DND-41 (cell line): Measurements from ENCODE around the gene LRRIQ1.

Experiments used
- ATAC-seq: fragments of 200-7000 bp; cut with Tn5 transposase; 3 replicates; pipeline ENCODE4 v1.9.1; 2021; ENCODE audit warnings: low read depth; ENCODE audit not compliant: insufficient read depth
- DNase-seq: peaks from one replicate; pipeline ENCODE4 v3.0.0-alpha.2; 2020
- H2AFZ ChIP-seq: 2 replicates; pipeline ENCODE4 v1.6.0; 2012; ENCODE audit warnings: low read depth, low read length
- H3K27ac ChIP-seq: 2 replicates; pipeline ENCODE4 v1.5.1; 2012; ENCODE audit warnings: low read length, inconsistent platforms
- H3K27me3 ChIP-seq: fragments of 200-600 bp; sonication (generic); 2 replicates; pipeline ENCODE4 v1.6.0; 2012; ENCODE audit warnings: low read length, mild to moderate bottlenecking, inconsistent platforms; ENCODE audit not compliant: insufficient read depth, poor library complexity
- H3K36me3 ChIP-seq: 2 replicates; pipeline ENCODE4 v1.5.1; 2012; ENCODE audit warnings: low read length, inconsistent platforms; ENCODE audit not compliant: insufficient read depth
- H3K4me1 ChIP-seq: 2 replicates; pipeline ENCODE4 v1.5.1; 2012; ENCODE audit warnings: mild to moderate bottlenecking, low read length; ENCODE audit not compliant: insufficient read depth
- H3K4me2 ChIP-seq: 2 replicates; pipeline ENCODE4 v1.6.0; 2012; ENCODE audit warnings: mild to moderate bottlenecking, moderate library complexity, low read length, inconsistent platforms; ENCODE audit not compliant: insufficient read depth
- H3K4me3 ChIP-seq, 2 experiments: fragments of 200-600 bp in 1 of 2; shearing (Covaris generic) in 1 of 2; 2 replicates each; pipeline ENCODE4 v1.5.1; 2012 to 2016; ENCODE audit warnings: inconsistent platforms in 2 of 2, low read length in 2 of 2, mild to moderate bottlenecking in 2 of 2, low read depth in 1 of 2, moderate library complexity in 1 of 2
- H3K79me2 ChIP-seq: 2 replicates; pipeline ENCODE4 v1.6.0; 2012; ENCODE audit warnings: low read length, inconsistent platforms; ENCODE audit not compliant: insufficient read depth
- H3K9ac ChIP-seq: 2 replicates; pipeline ENCODE4 v1.6.0; 2012; ENCODE audit warnings: low read depth, mild to moderate bottlenecking, inconsistent platforms, low read length, moderate library complexity
- H3K9me3 ChIP-seq: 2 replicates; pipeline ENCODE4 v1.5.1; 2012; ENCODE audit warnings: low read length, moderate library complexity, mild to moderate bottlenecking, inconsistent platforms; ENCODE audit not compliant: insufficient read depth, severe bottlenecking
- H4K20me1 ChIP-seq: 2 replicates; pipeline ENCODE4 v1.6.0; 2012; ENCODE audit warnings: low read length; ENCODE audit not compliant: insufficient read depth
- EZH2 ChIP-seq: IDR thresholded peaks from 3 replicates; pipeline ENCODE4 v1.6.1; 2012; ENCODE audit warnings: borderline replicate concordance, low read depth, mild to moderate bottlenecking, moderate library complexity, low read length, inconsistent platforms; ENCODE audit not compliant: severe bottlenecking
- TF ChIP-seq, protein P1 (sequence below): IDR thresholded peaks from 2 replicates; pipeline ENCODE4 v1.5.1; 2012; ENCODE audit warnings: borderline replicate concordance, low read length, moderate library complexity, mild to moderate bottlenecking; ENCODE audit not compliant: poor library complexity, severe bottlenecking; ENCODE audit errors: extremely low read depth

The LRRIQ1 gene

DNA sequence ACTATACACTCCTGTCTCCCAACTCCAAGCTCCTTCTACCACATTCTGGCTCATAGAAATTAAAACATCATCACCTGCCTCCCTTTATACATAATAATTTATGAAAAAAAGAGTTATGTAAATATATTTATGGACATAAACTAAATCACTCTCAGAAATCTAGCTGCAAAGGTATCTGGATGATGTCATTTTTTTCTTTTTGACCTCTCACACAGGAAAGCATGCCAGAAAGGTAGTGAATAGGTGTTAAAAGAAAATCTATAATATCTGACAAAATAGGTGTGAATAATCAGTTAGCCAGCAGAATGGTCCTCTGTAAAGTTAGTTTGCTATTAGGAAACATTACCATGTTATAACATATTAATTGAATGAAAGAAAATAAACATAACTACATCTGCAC lies 7.7 kb downstream of the LRRIQ1 start:
- TF ChIP-seq, protein P1, sequence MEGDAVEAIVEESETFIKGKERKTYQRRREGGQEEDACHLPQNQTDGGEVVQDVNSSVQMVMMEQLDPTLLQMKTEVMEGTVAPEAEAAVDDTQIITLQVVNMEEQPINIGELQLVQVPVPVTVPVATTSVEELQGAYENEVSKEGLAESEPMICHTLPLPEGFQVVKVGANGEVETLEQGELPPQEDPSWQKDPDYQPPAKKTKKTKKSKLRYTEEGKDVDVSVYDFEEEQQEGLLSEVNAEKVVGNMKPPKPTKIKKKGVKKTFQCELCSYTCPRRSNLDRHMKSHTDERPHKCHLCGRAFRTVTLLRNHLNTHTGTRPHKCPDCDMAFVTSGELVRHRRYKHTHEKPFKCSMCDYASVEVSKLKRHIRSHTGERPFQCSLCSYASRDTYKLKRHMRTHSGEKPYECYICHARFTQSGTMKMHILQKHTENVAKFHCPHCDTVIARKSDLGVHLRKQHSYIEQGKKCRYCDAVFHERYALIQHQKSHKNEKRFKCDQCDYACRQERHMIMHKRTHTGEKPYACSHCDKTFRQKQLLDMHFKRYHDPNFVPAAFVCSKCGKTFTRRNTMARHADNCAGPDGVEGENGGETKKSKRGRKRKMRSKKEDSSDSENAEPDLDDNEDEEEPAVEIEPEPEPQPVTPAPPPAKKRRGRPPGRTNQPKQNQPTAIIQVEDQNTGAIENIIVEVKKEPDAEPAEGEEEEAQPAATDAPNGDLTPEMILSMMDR = no peak
- no peak for TF ChIP-seq EZH2
- no peaks in the 10 kb centered on the region for H3K27me3 ChIP-seq
- H3K36me3 ChIP-seq = no peaks in the 10 kb centered on the region
- no peak overlapping the region for H3K9ac ChIP-seq
- H3K4me3 ChIP-seq = no peak overlapping the region
- no peaks in the 10 kb centered on the region for H4K20me1 ChIP-seq
- no peak overlapping the region for H3K4me2 ChIP-seq
- no peaks in the 10 kb centered on the region for H3K79me2 ChIP-seq
- no peak overlapping the region for H2AFZ ChIP-seq
- DNase-seq (no peak), ATAC-seq (no peak)
- H3K4me1 ChIP-seq = no peaks in the 10 kb centered on the region
- no peaks in the 10 kb centered on the region for H3K9me3 ChIP-seq
- no peak overlapping the region for H3K27ac ChIP-seq

DNA sequence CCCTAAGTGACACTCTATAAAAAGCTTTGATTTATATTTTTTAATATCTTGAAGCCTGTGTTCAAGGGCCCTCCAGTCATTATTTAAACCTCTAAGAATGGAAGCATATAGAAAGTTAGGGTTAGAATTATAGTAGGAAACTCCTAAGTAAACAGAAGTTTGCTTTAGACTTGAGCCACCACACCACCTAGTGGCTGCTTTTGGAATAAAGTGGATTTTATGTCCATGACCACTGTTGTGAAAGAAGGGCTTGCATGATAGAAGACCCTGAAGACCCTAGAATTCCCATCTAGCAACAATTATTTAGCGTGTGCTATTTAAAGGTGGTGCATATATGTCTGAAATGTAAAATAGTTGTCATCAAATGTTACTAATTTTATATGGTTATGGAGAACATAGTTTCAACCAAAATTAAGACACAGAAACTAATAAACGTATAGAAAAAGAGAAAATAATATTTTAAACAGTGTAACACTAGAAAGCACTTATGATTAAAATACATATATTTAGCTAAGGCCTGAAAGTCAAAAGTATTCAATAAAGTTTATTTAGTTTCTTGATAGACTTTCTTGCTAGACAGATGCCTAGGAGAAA lies 21.3 kb downstream of the LRRIQ1 start:
- H3K79me2 ChIP-seq = no peaks in the 10 kb centered on the region
- no peak overlapping the region for H3K9ac ChIP-seq
- H3K9me3 ChIP-seq = no peaks in the 10 kb centered on the region
- H3K27me3 ChIP-seq = no peaks in the 10 kb centered on the region
- H3K4me3 ChIP-seq = no peak overlapping the region
- DNase-seq (peak; percentile 21), ATAC-seq (peak; percentile 58; the same call in 1 of the 3 replicates)
- H3K4me2 ChIP-seq = no peak overlapping the region
- TF ChIP-seq EZH2 = no peak
- TF ChIP-seq, protein P1 = peak; percentile 73
- no peaks in the 10 kb centered on the region for H4K20me1 ChIP-seq
- H3K27ac ChIP-seq = no peak overlapping the region
- H3K4me1 ChIP-seq = no peaks in the 10 kb centered on the region
- H3K36me3 ChIP-seq = no peaks in the 10 kb centered on the region
- H2AFZ ChIP-seq = no peak overlapping the region

DNA sequence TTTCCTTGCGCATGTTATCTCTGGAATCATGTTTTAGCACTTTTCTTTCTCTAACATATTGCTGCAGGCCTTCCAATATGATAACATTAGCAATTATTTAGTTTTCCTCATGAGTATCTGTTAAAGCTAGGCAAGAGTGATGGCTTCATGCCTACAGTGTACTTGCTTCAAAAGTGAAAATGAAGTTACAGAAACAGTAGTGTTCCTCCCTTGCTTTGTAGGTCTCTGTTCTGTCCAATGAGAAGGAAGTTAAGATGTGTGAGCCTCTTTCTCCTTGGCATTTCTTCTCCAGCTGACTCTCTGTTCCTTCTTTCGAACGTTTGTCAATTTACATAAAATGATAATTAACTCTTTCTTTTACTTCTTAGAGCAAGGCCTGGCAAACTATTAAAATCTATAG lies 22.2 kb downstream of the LRRIQ1 start:
- TF ChIP-seq, protein P1 = no peak
- no peak for TF ChIP-seq EZH2
- Histone ChIP-seq H2AFZ (no peak overlapping the region), H3K36me3 (no peaks in the 10 kb centered on the region), H3K79me2 (no peaks in the 10 kb centered on the region), H3K9ac (no peak overlapping the region), H3K4me3 (no peak overlapping the region), H3K27me3 (no peaks in the 10 kb centered on the region), H3K4me2 (no peak overlapping the region), H4K20me1 (no peaks in the 10 kb centered on the region), H3K9me3 (no peaks in the 10 kb centered on the region), H3K27ac (no peak overlapping the region), H3K4me1 (no peaks in the 10 kb centered on the region)
- DNase-seq = no peak
- ATAC-seq = no peak

DNA sequence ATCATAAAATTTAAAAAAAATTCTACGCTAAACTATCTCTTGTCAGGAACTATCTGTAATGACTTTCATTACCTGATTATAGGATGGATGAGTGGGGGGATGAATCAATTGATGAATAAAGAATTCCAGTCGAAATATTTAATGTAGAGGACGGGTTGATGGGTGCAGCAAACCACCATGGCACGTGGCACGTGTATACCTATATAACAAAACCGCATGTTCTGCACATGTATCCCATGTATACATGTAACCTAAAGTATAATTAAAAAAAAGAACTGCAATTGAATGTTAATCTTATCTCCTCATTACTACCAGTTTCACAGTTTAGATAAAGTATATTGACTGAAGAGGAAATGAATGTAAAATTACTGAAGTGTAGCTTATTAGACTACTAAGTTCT lies 23.4 kb downstream of the LRRIQ1 start:
- H3K4me3 ChIP-seq = no peak overlapping the region
- TF ChIP-seq EZH2 = no peak
- TF ChIP-seq, protein P1 = no peak

More for the DNA sequence above, 23.4 kb downstream of the LRRIQ1 start:
- no peaks in the 10 kb centered on the region for H3K9me3 ChIP-seq
- no peak overlapping the region for H3K27ac ChIP-seq
- no peak overlapping the region for H3K9ac ChIP-seq
- H2AFZ ChIP-seq = no peak overlapping the region
- no peak overlapping the region for H3K4me2 ChIP-seq
- H3K36me3 ChIP-seq = no peaks in the 10 kb centered on the region
- no peak for ATAC-seq
- DNase-seq = no peak
- no peaks in the 10 kb centered on the region for H3K79me2 ChIP-seq
- H3K4me1 ChIP-seq = no peaks in the 10 kb centered on the region
- no peaks in the 10 kb centered on the region for H3K27me3 ChIP-seq
- H4K20me1 ChIP-seq = no peaks in the 10 kb centered on the region
